ENCODE results near the gene MME.

MME gene

DNA sequence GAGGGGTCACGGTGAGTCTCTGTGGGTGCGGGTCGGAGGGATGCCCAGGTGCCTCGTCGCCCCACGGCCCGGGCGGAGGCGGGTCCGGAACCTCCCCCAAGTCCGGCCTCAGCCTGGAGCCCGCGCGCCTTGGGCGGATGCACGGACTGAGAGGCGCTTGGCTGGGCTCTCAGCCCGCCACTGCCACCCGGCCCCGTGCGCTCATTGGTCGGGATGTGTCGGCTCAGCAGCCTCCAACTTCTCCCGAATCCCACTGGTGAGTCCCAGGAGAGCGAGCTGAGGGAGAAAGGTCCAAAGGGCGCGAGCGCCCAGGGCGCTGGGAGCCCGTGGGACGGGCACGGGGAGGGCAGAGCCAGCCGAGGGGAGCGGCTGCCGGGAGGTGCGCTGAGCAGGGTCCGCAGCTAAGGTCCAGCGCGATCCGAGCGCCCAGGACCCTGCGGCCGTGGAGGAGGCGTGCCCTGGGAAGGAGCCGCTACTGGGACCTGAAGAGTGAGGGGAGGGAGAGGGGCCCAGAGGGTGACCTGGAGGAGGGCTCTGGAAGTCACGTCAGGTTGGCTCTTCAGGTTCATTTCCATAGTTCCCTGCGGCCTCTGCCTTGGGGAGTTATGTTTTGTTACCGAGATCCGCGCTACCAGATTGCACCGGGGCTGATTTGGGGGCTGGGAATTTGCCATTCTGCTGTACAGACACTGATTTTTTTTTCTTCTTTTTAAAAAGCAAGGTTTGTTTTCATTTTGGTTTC, at the start of gene MME:
TSS of gene MME (plus strand) at position 574 of the 742 bp plus-strand sequence. CDS start 3,849 bp downstream, outside the sequence.
- DNase-seq: no peak

DNA sequence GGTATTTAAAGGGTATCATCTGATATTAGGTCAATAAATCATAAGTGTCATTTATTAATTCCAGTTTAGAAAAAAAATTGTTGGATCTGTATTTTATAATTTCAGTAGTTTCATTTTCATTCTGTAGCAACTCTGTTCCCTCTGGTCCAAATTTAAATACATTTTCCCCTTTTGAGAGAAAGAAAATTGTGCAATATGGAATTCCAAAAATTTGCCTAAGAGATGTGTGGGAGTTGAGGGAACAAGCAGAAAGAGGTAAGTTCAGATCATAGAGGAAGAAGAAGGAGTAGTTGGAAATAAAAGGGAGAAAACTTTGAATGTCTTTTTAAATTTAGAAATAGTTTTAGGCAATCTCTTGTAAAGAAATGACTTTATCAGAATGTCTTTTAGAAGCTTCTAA, 48.9 kb upstream of the MME start:
- no peak for DNase-seq

DNA sequence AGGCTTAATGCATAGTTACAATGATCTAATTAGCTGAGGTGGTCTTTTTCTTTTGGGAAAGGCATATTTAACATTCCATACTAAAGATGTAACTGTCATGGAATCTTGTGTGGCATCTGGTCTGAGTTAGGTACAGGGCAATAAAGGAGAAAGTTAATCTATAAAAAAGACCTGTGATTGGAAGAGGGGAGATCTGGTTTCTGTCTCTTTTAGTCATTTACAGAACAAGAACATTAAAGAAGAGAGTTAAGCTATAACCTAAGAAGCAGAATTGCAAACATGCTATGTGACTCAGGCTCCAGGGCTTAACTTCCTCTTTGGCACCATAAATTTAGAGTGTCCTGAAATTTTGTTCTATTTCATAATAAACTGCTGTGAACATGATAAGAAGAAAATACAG, 47.2 kb upstream of the MME start:
- DNase-seq: no peak

DNA sequence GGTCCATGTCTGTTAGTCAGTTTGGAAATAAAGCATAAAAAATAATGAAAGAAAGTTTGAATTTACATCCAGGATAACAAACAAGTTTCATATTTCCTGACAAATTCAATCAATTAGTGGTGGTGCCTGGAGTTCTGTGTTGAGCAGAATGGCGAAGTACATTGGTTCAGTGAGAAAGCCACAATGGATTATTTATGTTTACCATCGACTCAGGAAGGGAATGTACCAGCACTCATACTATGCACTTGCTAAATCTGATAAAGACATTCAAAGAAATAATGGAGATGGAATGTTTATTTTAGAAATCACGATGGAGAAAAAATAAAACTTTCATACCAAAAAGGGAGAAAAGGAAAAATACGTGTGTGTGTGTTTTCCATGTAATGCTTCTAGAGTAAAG, 45.3 kb upstream of the MME start:
- DNase-seq: no peak

DNA sequence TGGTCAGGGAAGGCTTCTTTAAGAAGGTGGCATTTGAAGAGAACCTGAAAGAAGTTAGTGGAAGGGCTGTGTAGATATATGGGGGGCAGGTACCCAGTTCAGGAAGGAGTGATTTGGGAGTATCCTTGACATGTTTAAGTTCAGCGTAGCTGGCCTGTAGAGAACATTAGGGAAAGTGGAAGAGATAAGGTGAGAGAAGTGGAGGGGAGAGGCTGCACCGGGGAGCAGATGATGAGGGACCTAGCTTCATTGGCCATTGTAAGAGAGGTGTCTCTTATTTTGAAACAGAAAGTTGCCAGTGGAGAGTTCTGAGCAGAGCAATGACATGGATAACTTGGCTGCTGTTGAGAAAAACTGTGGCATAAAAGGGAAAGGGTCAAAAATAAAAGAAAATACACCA, 44.6 kb upstream of the MME start:
- DNase-seq: no peak

DNA sequence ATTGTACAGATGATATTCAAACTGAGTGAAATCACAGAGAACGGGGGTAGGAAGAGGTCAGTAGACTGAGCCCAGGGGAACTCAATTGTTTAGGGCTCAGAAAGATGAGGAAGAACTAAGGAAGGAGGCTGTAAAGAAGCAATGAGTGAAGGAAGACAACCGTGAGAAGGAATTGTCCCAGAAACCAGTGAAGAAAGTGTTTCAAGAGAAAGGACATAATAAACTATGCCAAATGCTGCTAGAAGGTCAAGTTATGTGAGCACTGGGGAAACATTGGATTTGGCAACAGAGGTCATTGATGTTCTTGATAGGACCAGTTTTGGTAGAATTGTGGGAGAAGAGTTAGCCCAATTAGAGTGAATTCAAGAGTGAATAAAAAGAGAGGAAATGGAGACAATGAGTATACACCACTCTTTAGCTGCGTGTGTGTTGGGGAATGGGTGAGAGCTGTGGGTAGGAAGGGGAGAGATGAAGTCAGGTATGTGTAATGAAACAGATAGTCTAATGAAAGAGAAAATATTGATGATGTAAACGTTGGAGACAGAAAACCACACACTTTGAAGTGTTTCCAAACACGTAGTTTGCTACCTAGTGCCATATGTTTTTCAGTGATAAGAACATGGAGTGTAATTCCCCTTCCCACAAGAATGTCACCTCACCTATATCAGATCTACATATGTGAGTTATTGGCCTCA, 42.5 kb upstream of the MME start:
- DNase-seq: no peak

DNA sequence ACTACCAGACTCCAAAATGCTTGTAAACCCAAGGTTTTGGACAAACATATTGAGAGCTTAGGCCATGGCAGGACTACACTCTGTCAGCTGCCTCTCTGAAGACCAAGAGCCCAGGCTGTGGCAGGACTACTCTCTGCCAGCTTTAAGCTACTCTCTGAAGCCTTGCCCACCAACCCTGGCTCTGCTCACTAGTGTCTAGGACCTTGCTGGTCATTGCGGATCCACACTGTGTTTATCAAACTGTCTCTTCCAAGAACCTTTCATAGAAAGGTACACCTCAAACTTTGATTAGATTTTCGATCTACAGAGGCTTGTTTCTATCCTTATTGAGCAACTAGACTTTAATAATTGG, 41.9 kb upstream of the MME start:
- DNase-seq: no peak

DNA sequence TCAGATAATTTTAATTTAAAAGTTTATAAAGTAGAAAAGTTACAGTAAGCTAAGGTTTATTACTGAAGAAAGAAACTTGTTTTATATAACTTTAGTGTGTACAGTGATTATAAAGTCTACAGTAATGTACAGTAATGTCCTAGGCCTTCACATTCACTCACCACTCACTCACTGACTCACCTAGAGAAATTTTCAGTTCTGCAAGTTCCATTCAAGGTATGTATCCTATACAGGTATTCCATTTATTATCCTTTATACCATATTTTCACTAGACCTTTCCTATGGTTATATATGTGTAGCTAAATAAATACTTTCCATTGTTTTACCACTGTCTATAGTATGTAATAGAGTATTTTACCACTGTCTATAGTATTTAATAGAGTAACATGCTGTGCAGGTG, 33.2 kb upstream of the MME start:
- no peak for DNase-seq

DNA sequence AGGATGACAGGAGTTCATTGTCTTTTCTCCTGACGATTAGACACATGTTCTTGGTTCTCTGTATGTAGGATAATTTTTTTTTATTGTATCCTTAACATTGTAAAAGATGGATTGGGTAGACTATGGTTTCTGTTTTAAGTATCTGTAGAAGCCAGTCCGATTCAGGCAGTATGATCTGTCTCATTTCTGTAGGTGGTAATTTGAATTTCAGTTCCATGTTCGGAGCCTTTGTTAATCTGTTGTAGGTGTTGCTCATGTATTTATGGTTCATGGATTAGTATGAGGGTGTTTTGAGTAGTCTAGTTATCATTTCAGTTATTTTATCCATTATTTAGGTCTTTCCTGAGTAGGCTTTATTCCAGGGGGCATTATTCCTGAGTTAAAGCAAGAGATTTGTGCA, 32.4 kb upstream of the MME start:
- DNase-seq: no peak

DNA sequence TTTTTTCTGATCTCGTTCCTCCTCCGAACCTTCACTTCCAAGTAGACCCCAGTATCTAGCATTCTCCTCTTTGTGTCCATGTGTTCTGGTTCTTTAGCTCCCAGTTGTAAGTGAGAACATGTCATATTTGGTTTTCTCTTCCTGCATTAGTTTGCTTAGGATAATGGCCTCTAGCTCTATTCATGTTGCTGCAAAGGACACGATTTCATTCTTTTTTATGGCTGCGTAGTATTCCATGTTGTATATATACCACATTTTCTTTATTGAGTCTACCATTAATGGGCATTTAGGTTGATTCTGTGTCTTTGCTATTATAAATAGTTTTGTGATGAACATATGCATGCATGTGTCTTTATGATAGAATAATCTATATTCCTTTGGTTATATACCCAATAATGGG, 30.2 kb upstream of the MME start:
- DNase-seq: no peak

DNA sequence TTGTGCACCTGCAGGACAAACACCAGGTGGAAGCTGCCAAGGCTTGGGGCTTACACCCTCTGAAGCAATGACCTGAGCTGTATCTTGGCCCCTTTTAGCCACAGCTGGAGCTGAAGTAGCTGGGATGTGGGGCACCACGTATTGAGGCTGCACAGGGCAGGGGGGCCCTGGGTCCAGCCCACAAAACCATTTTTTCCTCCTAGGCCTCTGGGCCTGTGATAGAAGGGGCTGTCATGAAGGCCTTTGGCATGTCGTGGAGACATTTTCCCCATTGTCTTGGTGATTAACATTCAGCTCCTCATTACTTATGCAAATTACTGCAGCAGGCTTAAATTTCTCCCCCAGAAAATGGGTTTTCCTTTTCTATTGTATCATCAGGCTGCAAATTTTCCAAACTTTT, 27.6 kb upstream of the MME start:
- no peak for DNase-seq

DNA sequence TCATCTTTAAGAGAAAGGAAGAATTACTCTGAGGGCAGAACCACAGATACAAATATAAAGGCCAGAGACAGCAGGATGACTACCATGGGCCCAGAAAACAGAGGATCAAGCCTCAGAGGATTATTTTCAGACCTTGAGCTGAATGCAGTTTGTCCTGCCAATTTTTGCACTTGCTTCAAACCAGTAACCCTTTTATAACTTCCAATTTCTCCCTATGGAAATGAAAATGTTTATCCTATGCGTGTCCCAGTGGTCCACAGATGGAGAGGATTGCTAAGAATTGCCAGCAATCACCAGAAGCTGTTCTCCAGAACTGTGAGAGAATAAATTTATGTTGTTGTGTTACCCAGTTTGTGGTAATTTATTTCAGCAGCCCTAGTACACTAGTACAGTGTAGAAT, 26.4 kb upstream of the MME start:
- no peak for DNase-seq

DNA sequence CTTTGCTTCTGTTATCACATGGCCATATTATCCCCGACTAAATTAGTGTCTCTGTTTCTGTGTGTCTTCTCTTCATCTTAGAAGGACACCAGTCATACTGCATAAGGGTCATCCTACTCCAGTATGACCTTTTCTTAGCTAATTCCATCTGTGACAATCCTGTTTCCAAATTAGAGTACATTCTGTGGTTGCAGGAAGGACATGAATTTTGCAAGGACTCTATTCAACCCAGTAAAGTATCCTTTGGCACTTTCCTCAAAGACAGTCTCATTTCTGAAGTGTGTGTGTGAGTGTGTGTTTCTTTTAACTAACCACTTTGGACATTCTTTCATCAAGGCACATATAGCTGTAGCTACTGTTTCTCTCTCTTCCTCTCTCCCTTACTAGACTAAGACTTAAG, 15.2 kb upstream of the MME start:
- DNase-seq: no peak

DNA sequence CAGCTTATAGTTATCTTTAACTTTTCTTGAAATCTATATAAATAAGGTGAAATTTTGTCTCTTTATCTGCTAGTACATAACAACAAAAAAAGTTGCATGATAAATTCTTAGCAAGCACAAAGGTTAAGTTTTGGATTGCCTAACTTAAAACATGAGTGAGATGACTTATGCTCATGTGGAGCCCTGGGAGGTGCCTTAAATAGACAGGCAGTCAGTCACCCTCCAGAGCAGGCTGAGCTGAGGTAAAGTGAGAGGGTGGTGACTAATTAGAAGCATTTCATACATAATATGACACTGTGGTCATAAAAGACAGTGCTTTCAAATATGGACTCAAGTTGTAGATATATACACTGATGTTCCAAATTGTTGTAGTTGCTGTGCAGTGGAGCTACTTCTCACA, 14.6 kb upstream of the MME start:
- no peak for DNase-seq

DNA sequence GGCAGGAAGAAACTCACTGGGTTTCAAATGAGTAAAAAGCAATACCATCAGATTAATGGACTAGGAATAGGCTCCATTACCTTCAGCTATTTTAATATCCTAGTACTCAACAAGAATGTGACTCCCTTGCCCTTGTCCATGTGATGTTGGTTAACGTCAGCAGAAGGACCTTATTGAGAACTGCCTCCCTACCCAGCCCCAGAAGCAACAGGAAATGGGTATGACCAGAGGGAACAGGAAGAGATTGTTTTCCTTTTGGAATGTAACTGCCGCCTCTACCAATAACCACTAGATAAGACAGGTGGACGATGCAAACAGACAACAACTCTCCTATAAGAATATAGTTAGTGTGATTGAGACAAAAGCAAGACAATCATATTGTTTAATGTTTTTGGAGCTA, 10.4 kb upstream of the MME start:
- DNase-seq: no peak

DNA sequence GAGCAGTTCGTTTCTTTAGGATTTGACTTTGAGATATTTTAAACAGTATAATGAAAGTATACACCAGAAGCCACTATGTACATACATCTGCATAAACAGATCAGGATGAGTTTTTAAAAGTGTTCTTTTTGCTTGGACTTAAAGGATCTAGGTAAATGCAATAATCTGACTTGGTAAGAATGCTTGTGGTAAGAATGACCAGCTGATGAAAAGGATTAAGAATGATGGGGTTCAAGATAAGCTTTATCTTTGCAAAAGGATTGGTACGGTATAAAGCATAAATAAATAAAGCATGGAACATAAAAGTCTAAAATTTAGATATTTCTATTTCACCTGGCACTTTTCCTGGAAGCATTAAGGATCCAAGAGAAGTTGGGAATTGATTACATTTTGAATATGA, 9.8 kb upstream of the MME start:
- DNase-seq: no peak

DNA sequence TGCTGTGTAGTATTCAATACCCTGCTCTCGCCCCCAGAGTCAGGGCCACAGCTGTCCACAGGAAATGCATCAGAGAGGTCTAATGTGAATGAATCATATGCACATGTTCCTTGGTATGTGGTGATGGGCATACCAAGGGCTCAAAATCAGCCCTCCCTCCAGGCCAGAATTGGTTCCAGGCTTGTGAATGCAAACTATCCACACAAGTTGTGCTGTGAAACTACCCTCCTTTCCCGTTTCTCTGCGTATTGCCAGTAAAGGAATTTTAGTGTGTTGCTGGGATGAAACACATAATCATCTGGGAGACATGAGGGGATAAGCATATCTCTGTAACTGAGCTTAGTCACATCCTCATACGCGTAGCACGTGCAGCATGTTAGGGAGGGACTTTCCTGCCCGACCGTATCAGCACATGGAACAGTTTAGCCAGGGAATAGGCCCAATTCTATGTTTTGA, 9.2 kb upstream of the MME start:
- no peak for DNase-seq

DNA sequence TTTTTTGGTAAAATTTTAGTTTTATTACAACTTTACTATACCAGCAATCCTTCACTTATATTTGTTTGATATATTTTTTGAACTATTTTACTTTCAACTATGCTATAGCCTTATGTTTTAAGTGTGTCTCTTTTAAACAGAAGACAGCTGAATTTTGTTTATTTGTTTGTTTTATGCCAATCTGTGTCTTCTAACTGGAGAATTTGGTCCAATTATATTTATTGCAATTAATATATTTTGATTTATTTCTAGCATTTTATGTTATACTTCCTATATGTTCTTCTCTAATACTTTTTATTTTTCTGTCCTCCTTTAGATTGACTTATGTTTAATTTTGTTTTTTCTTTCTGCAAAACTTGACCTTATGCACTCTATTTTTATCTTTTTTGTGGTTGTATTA, 4.9 kb upstream of the MME start:
- no peak for DNase-seq

DNA sequence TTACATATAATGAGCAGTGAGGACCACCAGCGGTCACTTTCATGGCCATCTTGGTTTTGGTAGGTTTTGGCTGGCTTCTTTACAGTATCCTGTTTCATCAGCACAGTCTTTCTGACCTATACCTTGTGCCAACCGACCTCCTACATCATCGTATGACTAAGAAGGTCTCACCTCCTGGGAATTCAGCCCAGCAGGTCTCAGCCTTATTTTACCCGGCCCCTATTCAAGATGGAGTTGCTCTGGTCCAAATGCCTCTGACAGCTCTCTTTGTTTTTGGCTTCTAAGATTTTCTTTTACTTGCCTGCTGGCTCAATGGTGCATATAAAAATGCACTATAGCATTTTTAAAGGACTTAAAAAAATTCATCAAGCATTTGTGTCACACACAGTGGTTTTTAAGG, 3.2 kb upstream of the MME start:
- no peak for DNase-seq

DNA sequence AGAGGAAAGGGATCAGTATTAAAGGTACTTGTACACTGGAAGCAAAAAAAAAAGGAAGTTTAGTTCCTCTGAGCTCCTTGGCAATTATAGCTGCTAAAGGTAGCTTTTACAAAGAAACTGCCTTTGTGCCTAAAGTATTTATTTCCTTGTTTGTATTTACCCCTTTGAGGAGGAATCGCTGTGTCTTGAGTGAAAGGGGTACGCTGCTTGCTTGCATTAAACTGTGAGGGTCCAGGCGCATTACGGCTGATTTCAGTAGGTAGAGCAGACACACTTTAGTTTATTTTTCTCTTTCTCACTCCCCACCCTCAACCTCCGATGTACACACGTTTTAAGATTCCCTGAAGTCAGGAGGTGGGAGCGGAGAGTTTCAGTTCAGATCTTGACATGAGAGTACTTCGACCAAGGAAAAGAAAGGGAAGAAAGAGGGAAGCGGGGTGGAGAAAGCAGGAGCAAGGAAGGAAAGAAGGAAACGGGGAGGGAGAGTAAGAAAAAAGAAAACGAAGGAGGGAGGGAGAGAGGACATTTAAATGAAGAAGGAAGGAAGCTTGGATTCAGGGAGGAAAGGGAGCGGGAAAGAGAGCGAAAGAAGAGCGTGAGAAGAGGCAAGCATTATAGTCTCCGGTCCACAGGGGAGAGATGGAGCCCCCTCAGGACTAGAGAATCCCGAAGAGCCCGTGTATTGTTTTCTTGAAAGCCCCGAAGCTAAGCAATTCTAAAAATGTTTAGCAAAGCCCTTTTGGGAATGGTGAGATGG, 1.2 kb upstream of the MME start:
- DNase-seq: no peak

DNA sequence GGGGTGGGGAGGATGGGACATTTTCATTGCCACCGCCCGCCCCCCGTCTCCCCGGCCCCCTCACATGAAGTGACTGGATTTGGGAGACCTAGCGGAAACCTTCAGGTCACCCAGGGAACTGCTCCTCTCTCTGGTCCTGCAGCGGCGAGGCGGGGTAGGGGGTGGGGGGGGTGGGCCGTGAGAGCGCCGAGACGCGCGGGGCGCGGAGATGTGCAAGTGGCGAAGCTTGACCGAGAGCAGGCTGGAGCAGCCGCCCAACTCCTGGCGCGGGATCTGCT, 712 bp upstream of the MME start:
- no peak for DNase-seq

DNA sequence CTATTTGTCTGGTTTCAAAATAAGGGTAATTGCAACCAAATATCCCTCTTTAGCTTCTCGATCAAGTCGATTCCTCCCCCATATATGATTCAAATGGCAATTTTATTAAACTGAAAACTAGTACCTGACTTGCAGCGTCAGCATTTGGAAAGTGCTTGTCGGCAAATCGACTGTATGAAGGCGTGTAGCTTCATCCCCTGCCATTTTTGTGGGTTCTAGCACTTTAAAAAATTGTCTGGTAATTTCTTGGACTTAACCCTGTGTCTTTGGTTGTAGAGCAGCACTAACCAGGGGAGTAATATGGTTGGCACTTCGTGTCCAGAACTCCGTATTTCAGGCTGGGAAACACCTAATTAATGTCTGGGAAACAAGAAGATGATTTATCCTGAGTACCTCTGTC, 573 bp downstream of the MME start:
- DNase-seq: no peak

DNA sequence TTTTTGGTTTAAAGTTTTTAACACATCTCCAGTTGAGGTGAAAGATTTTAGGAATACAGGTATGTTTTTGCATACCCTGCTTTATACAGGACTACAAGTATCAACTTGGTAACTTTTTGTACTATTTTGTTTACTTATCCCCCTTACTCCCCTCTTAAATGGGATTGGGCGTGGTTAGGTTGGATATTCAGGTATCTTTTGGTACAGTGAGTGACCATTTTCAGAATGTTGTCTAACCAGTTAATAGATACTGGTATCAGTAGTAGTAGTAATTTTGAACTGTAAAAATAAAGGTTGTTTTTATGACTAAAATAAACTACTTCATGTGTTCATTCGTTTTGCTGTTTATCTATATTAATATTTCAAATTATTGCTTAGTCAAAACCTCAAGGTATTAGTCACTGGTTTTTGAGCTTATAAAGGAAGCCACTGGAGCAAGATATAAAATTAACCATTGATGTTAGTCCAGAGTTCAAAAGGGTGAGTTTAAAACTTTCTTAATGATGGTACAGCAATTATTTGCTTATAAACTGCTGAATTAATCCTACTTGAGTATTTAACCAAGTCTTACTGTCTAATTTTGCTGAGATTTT, 3.3 kb downstream of the MME start:
- DNase-seq: no peak

DNA sequence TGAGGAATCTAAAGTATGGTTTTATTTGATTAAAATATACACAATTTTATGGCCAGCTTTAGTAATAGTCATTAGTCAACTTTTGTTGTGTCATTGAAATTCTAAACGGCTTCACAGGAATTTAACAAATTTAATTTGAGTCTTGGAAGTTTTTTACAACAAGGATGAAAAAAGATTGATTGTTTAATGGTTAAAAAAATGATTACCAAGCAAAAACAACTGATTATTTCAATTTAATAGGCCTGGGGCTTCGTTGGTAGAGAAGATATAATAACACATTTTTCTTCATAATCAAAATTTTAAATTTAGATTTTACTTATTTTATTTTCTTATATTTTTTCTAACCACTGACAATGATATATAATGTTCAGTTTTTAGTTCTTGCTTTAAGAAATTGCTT, 4.4 kb downstream of the MME start:
- no peak for DNase-seq
